Activated naive CD4-positive, alpha-beta T cell treated with Interleukin-2 at 50 U/mL for 16 hours (primary cell): ENCODE measurements around the gene MRPS23.
A peak's percentile ranks its signal among the peaks of the same experiment; 100 is the strongest.

Experiments used
- DNase-seq: peaks from one replicate; pipeline ENCODE4 v3.0.0-alpha.2; 2020

MRPS23 gene

GRCh38 chr17:57834146-57834741, 15.6 kb downstream of the MRPS23 start:
- DNase-seq: no peak

GRCh38 chr17:57833179-57833939, 16.5 kb downstream of the MRPS23 start:
- DNase-seq: peak; percentile 72

GRCh38 chr17:57832314-57833178, 17.3 kb downstream of the MRPS23 start:
- no peak for DNase-seq

- no peak for DNase-seq
Measured at GRCh38 chr17:57830880-57831279, 19.0 kb downstream of the MRPS23 start.

GRCh38 chr17:57823469-57824401, 26.1 kb downstream of the MRPS23 start:
- DNase-seq: no peak

GRCh38 chr17:57819867-57820266, 30.0 kb downstream of the MRPS23 start:
- DNase-seq: no peak

- no peak for DNase-seq
Measured at GRCh38 chr17:57819285-57819684, 30.6 kb downstream of the MRPS23 start.

GRCh38 chr17:57818066-57818465, 31.8 kb downstream of the MRPS23 start:
- no peak for DNase-seq

GRCh38 chr17:57817299-57817698, 32.5 kb downstream of the MRPS23 start:
- no peak for DNase-seq

GRCh38 chr17:57814421-57814820, 35.4 kb downstream of the MRPS23 start:
- DNase-seq: no peak

GRCh38 chr17:57811638-57812280, 38.1 kb downstream of the MRPS23 start:
- no peak for DNase-seq

GRCh38 chr17:57810721-57811637, 38.9 kb downstream of the MRPS23 start:
- DNase-seq: no peak

- no peak for DNase-seq
Measured at GRCh38 chr17:57809879-57810278, 40.0 kb downstream of the MRPS23 start.

- DNase-seq: no peak
Measured at GRCh38 chr17:57808882-57809281, 41.0 kb downstream of the MRPS23 start.

- DNase-seq: no peak
Measured at GRCh38 chr17:57806167-57806830, 43.5 kb downstream of the MRPS23 start.

- no peak for DNase-seq
Measured at GRCh38 chr17:57803021-57803420, 46.8 kb downstream of the MRPS23 start.

GRCh38 chr17:57801044-57801711, 48.7 kb downstream of the MRPS23 start:
- DNase-seq: no peak

GRCh38 chr17:57794841-57795240, 55.0 kb downstream of the MRPS23 start:
- DNase-seq: no peak

GRCh38 chr17:57788725-57789124, 61.1 kb downstream of the MRPS23 start:
- no peak for DNase-seq

GRCh38 chr17:57785022-57785421, 64.8 kb downstream of the MRPS23 start:
- DNase-seq: no peak
